Right lobe of liver (tissue), 6 donors: ENCODE measurements around the gene KRTAP5-1. TPM values are rescaled to one million over a fixed set of nuclear protein-coding genes. Genes with fewer than 3 reads are reported as not detected.
"Not testable (repeated sequence)": the region's sequence is repeated elsewhere in the genome, so short reads cannot be mapped to it uniquely, and the experiment has no call there.

Experiments
- ATAC-seq, 4 donors: fragments of 200-7000 bp; cut with Tn5 transposase; one replicate each; pipeline ENCODE4 v1.9.1; 2020; ENCODE audit warnings: mild to moderate bottlenecking in 4 of 4, moderate library complexity in 4 of 4
- DNase-seq, 3 donors: peaks; one replicate each; pipeline ENCODE4 v3.0.0-alpha.2; 2020
- H3K27ac ChIP-seq, 3 donors: fragments of 200-600 bp; one replicate each; pipeline ENCODE4 v1.8.0; 2022
- H3K27me3 ChIP-seq, 2 donors: fragments of 200-600 bp; one replicate each; pipeline ENCODE4 v1.8.0; 2022
- H3K36me3 ChIP-seq, 4 donors: fragments of 200-600 bp; sonication (generic) in 1 of 4; one replicate each; pipeline versions ENCODE4 v1.5.1 to v1.8.0; 2017 to 2022; ENCODE audit warnings: control low read depth in 1 of 4
- H3K4me1 ChIP-seq, 4 donors: fragments of 200-600 bp; sonication (generic) in 1 of 4; one replicate each; pipeline versions ENCODE4 v1.5.1 to v1.8.0; 2017 to 2022; ENCODE audit warnings: control low read depth in 1 of 4
- H3K4me3 ChIP-seq, 3 donors: fragments of 200-600 bp; one replicate each; pipeline ENCODE4 v1.8.0; 2022
- H3K9me3 ChIP-seq, 4 donors: fragments of 200-600 bp; sonication (generic) in 1 of 4; one replicate each; pipeline versions ENCODE4 v1.5.1 to v1.8.0; 2017 to 2022; ENCODE audit warnings: control low read depth in 1 of 4
- POLR2A ChIP-seq: fragments of 450-650 bp; IDR thresholded peaks from one replicate; pipeline ENCODE4 v1.6.1; 2017; ENCODE audit warnings: antibody characterized with exemption, mild to moderate bottlenecking
- WGBS: methylation state at CpG from one replicate; pipeline ENCODE4 v1.1.6; 2018; ENCODE audit warnings: low coverage, low lambda C conversion rate; ENCODE audit not compliant: insufficient coverage; ENCODE audit errors: missing lambda C conversion rate; 5-methylcytosine and 5-hydroxymethylcytosine counted together
- intact Hi-C, 2 donors: fragments of 100-400 bp; cut with DNase I; formaldehyde crosslinking; loops; one replicate each; pipeline versions ENCODE4 v1.11.2 to v1.14.1; 2022
- total RNA-seq, 6 experiments: library from RNA; depleted of rRNA in 2 of 6; stranded (reverse); fragments of >200 nt in 2 of 6; fragmentation: NEBNext Ultra II Directional in 3 of 6; extraction: Animal tissue kit (Norgen Biotek cat#: 25700) in 3 of 6; gene quantifications; one replicate each; pipeline versions ENCODE4 v1.1.0 to v1.2.4, GENCODE V29; 2016 to 2023
- TF ChIP-seq, protein P1 (sequence below), 4 donors: fragments of 200-600 bp in 3 of 4; fragments of 450-650 bp in 1 of 4; IDR thresholded peaks; one replicate each; pipeline versions ENCODE4 v1.5.1 to v1.8.0; 2016 to 2022; ENCODE audit warnings: antibody characterized with exemption in 4 of 4, mild to moderate bottlenecking in 2 of 4
- donor health status: DM: no; HTN: yes; CAD: no.
- donor health status: DM: no; HTN: no; CAD: no.
- donor health status: DM: no; HTN: no; CAD: no.
- donor health status: DM: no; HTN: yes; CAD: no.
- donor health status: DM: no; HTN: yes; CAD: no.

Gene KRTAP5-1
- total RNA-seq, 6 experiments from 2014 or later = not detected

GRCh38 chr11:1581976-1582375 is 3.1 kb downstream of the KRTAP5-1 start:
- Histone ChIP-seq H3K4me3 (no peak overlapping the region), H3K27me3 (no peaks in the 10 kb centered on the region)
- TF ChIP-seq POLR2A = no peak
- TF ChIP-seq, protein P1, sequence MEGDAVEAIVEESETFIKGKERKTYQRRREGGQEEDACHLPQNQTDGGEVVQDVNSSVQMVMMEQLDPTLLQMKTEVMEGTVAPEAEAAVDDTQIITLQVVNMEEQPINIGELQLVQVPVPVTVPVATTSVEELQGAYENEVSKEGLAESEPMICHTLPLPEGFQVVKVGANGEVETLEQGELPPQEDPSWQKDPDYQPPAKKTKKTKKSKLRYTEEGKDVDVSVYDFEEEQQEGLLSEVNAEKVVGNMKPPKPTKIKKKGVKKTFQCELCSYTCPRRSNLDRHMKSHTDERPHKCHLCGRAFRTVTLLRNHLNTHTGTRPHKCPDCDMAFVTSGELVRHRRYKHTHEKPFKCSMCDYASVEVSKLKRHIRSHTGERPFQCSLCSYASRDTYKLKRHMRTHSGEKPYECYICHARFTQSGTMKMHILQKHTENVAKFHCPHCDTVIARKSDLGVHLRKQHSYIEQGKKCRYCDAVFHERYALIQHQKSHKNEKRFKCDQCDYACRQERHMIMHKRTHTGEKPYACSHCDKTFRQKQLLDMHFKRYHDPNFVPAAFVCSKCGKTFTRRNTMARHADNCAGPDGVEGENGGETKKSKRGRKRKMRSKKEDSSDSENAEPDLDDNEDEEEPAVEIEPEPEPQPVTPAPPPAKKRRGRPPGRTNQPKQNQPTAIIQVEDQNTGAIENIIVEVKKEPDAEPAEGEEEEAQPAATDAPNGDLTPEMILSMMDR (IDR thresholded peaks at IDR 0.05) = no peak

DNA sequence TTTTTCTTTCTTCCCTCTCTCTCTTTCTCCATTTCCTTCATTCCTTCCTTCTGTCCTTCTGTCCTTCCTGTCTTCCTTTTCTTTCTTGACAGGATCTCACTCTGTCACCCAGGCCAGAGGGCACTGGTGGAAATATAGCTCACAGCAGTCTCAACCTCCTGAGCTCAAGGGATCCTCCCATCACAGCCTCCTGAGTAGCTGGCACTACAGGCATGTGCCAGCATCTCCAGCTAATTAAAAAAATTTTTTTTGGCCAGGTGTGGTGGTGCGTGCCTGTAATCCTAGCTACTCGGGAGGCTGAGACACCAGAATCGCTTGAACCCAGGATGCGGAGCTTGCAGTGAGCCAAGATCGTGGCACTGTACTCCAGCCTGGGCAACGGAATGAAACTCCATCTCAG is 8.3 kb downstream of the KRTAP5-1 start:
- ATAC-seq (no peak), DNase-seq (no peak)
- Histone ChIP-seq H3K9me3 (no peaks in the 10 kb centered on the region), H3K27ac (no peak overlapping the region), H3K4me1 (peaks cover 0 to 19% (median 5%) of the 10 kb centered on the region in 4 donors), H3K36me3 (no peaks in the 10 kb centered on the region), H3K27me3 (no peaks in the 10 kb centered on the region), H3K4me3 (no peak overlapping the region)
- intact Hi-C loops = loop anchor here in 1 of 2 donors (10.0 kb wide), 1 partner anchor 122 kb away; no protein-coding TSS in a partner anchor
- 80% methylated on average over 6 of the region's 6 CpGs for WGBS
- TF ChIP-seq POLR2A = no peak
- TF ChIP-seq, protein P1 (IDR thresholded peaks at IDR 0.05) = no peak

More at GRCh38 chr11:1581976-1582375, 3.1 kb downstream of the KRTAP5-1 start:
- Histone ChIP-seq H3K36me3 (no peaks in the 10 kb centered on the region), H3K27ac (no peak overlapping the region), H3K9me3 (no peaks in the 10 kb centered on the region), H3K4me1 (no peaks in the 10 kb centered on the region)
- DNase-seq (no peak), ATAC-seq (no peak)
- intact Hi-C loops = no loop called here
- WGBS = 50% methylated on average over 2 of the region's 9 CpGs

DNA sequence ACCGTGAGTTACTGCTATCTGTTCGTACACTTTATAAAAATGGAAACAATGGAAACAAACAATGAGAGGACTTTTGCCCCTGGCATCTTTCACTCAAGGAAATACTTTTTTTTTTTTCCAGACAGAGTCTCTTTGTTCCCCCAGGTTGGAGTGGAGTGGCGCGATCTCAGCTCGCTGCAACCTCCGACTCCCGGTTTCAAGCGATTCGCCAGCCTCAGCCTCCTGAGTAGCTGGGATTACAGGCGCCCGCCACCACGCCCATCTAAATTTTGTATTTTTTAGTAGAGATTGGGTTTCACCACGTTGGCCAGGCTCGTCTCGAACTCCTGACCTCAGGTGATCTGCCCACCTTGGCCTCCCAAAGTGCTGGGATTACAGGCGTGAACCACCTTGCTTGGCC is 9.3 kb downstream of the KRTAP5-1 start:
- not testable (repeated sequence) for H3K4me3 ChIP-seq, ATAC-seq, H3K27me3 ChIP-seq, DNase-seq, H3K27ac ChIP-seq, H3K9me3 ChIP-seq, H3K36me3 ChIP-seq
- intact Hi-C loops = loop anchor here in 1 of 2 donors (10.0 kb wide), 1 partner anchor 121 kb away; no protein-coding TSS in a partner anchor
- H3K4me1 ChIP-seq = peaks cover 0 to 19% (median 5%) of the 10 kb centered on the region in 4 donors
- 78% methylated on average over 16 of the region's 16 CpGs for WGBS

GRCh38 chr11:1574933-1575242 is 10.2 kb downstream of the KRTAP5-1 start:
- intact Hi-C loops = loop anchor here in 1 of 2 donors (10.0 kb wide), 1 partner anchor 120 kb away; no protein-coding TSS in a partner anchor
- Histone ChIP-seq H3K27me3 (no peaks in the 10 kb centered on the region), H3K4me3 (no peak overlapping the region), H3K36me3 (no peaks in the 10 kb centered on the region), H3K27ac (no peak overlapping the region), H3K9me3 (no peaks in the 10 kb centered on the region), H3K4me1 (peaks cover 0 to 19% (median 5%) of the 10 kb centered on the region in 4 donors)
- TF ChIP-seq, protein P1 (IDR thresholded peaks at IDR 0.05) = no peak
- TF ChIP-seq POLR2A = no peak
- ATAC-seq (no peak), DNase-seq (no peak)
- WGBS = 12% methylated on average over 7 of the region's 7 CpGs

- TF ChIP-seq POLR2A = no peak
- TF ChIP-seq, protein P1 (IDR thresholded peaks at IDR 0.05) = peak; percentile 75 to 99 (median 85)
- intact Hi-C loops = loop anchor here in 1 of 2 donors (10.0 kb wide), 1 partner anchor 120 kb away; no protein-coding TSS in a partner anchor
These were observed 10.7 kb downstream of the KRTAP5-1 start for GRCh38 chr11:1574238-1574932.

More at GRCh38 chr11:1574238-1574932, 10.7 kb downstream of the KRTAP5-1 start:
- Histone ChIP-seq H3K36me3 (no peaks in the 10 kb centered on the region), H3K27me3 (no peaks in the 10 kb centered on the region), H3K27ac (peak overlapping the region; percentile 15 to 48 (median 31)), H3K4me3 (peak overlapping the region; percentile 29 to 45 (median 41)), H3K9me3 (no peaks in the 10 kb centered on the region), H3K4me1 (peaks cover 0 to 19% (median 5%) of the 10 kb centered on the region in 4 donors)
- WGBS = 0% methylated on average over 2 of the region's 64 CpGs
- DNase-seq (peak in 2 of 3 donors; percentile 61 to 66), ATAC-seq (peak; percentile 49 to 76 (median 68))
